Measurements from ENCODE around the gene CRHR1. TPM values are rescaled to one million over a fixed set of nuclear protein-coding genes. Genes with fewer than 3 reads are reported as not detected.

CRHR1 gene
- total and polyA plus RNA-seq, 2 donors = 0.05 to 0.32 TPM

GRCh38 chr17:45745601-45746494 is 38.3 kb upstream of the CRHR1 start:
- no peak for DNase-seq (ENCODE audit: low read depth in 6 of 9, low spot score in 9 of 9)
- H3K9me3 ChIP-seq (ENCODE audit: control insufficient read depth in 2 of 2, insufficient read depth in 1 of 2, low read length in 1 of 2) = no peaks in the 10 kb centered on the region
- no peak overlapping the region for H3K27ac ChIP-seq (ENCODE audit: low read depth in 1 of 2, low read length in 1 of 2)
- H3K4me1 ChIP-seq (ENCODE audit: control insufficient read depth in 2 of 2, insufficient read depth in 2 of 2, low read length in 2 of 2) = no peaks in the 10 kb centered on the region
- no peak overlapping the region for H3K4me3 ChIP-seq (ENCODE audit: low read length in 2 of 2)
- no peaks in the 10 kb centered on the region for H3K36me3 ChIP-seq (ENCODE audit: control insufficient read depth in 2 of 2, insufficient read depth in 2 of 2, low read length in 1 of 2)
- peaks cover 0 to 14% of the 10 kb centered on the region in 2 donors for H3K27me3 ChIP-seq (ENCODE audit: control insufficient read depth in 2 of 2, insufficient read depth in 1 of 2, low read length in 1 of 2)
- 69% methylated on average over 11 of the region's 11 CpGs for WGBS

GRCh38 chr17:45747911-45748310 is 36.2 kb upstream of the CRHR1 start:
- Histone ChIP-seq H3K36me3 (ENCODE audit: control insufficient read depth in 2 of 2, insufficient read depth in 2 of 2, low read length in 1 of 2) (no peaks in the 10 kb centered on the region), H3K27ac (ENCODE audit: low read depth in 1 of 2, low read length in 1 of 2) (no peak overlapping the region), H3K4me3 (ENCODE audit: low read length in 2 of 2) (no peak overlapping the region), H3K27me3 (ENCODE audit: control insufficient read depth in 2 of 2, insufficient read depth in 1 of 2, low read length in 1 of 2) (peaks cover 0 to 15% of the 10 kb centered on the region in 2 donors), H3K9me3 (ENCODE audit: control insufficient read depth in 2 of 2, insufficient read depth in 1 of 2, low read length in 1 of 2) (no peaks in the 10 kb centered on the region), H3K4me1 (ENCODE audit: control insufficient read depth in 2 of 2, insufficient read depth in 2 of 2, low read length in 2 of 2) (no peaks in the 10 kb centered on the region)
- WGBS = 79% methylated on average over 6 of the region's 6 CpGs
- peak in 1 of 9 donors; percentile 2 for DNase-seq (ENCODE audit: low read depth in 6 of 9, low spot score in 9 of 9)

- H3K9me3 ChIP-seq (ENCODE audit: control insufficient read depth in 2 of 2, insufficient read depth in 1 of 2, low read length in 1 of 2) = no peaks in the 10 kb centered on the region
- no peaks in the 10 kb centered on the region for H3K36me3 ChIP-seq (ENCODE audit: control insufficient read depth in 2 of 2, insufficient read depth in 2 of 2, low read length in 1 of 2)
- WGBS = 81% methylated on average over 11 of the region's 11 CpGs
- no peak overlapping the region for H3K27ac ChIP-seq (ENCODE audit: low read depth in 1 of 2, low read length in 1 of 2)
- no peaks in the 10 kb centered on the region for H3K4me1 ChIP-seq (ENCODE audit: control insufficient read depth in 2 of 2, insufficient read depth in 2 of 2, low read length in 2 of 2)
- H3K27me3 ChIP-seq (ENCODE audit: control insufficient read depth in 2 of 2, insufficient read depth in 1 of 2, low read length in 1 of 2) = peaks cover 0 to 14% of the 10 kb centered on the region in 2 donors
- no peak overlapping the region for H3K4me3 ChIP-seq (ENCODE audit: low read length in 2 of 2)
- DNase-seq (ENCODE audit: low read depth in 6 of 9, low spot score in 9 of 9) = no peak
Measured at GRCh38 chr17:45748731-45749310, 35.3 kb upstream of the CRHR1 start.

- no peak overlapping the region for H3K4me3 ChIP-seq (ENCODE audit: low read length in 2 of 2)
- H3K27me3 ChIP-seq (ENCODE audit: control insufficient read depth in 2 of 2, insufficient read depth in 1 of 2, low read length in 1 of 2) = peaks cover 0 to 15% of the 10 kb centered on the region in 2 donors
- DNase-seq (ENCODE audit: low read depth in 6 of 9, low spot score in 9 of 9) = no peak
- no peaks in the 10 kb centered on the region for H3K36me3 ChIP-seq (ENCODE audit: control insufficient read depth in 2 of 2, insufficient read depth in 2 of 2, low read length in 1 of 2)
- 99% methylated on average over 4 of the region's 4 CpGs for WGBS
- H3K4me1 ChIP-seq (ENCODE audit: control insufficient read depth in 2 of 2, insufficient read depth in 2 of 2, low read length in 2 of 2) = no peaks in the 10 kb centered on the region
- no peaks in the 10 kb centered on the region for H3K9me3 ChIP-seq (ENCODE audit: control insufficient read depth in 2 of 2, insufficient read depth in 1 of 2, low read length in 1 of 2)
- no peak overlapping the region for H3K27ac ChIP-seq (ENCODE audit: low read depth in 1 of 2, low read length in 1 of 2)
Measured at GRCh38 chr17:45749831-45750335, 34.2 kb upstream of the CRHR1 start.

- WGBS = 92% methylated on average over 15 of the region's 15 CpGs
- no peak overlapping the region for H3K4me3 ChIP-seq (ENCODE audit: low read length in 2 of 2)
- H3K9me3 ChIP-seq (ENCODE audit: control insufficient read depth in 2 of 2, insufficient read depth in 1 of 2, low read length in 1 of 2) = no peaks in the 10 kb centered on the region
- no peak overlapping the region for H3K27ac ChIP-seq (ENCODE audit: low read depth in 1 of 2, low read length in 1 of 2)
- H3K4me1 ChIP-seq (ENCODE audit: control insufficient read depth in 2 of 2, insufficient read depth in 2 of 2, low read length in 2 of 2) = no peaks in the 10 kb centered on the region
- peaks cover 0 to 20% of the 10 kb centered on the region in 2 donors for H3K27me3 ChIP-seq (ENCODE audit: control insufficient read depth in 2 of 2, insufficient read depth in 1 of 2, low read length in 1 of 2)
- DNase-seq (ENCODE audit: low read depth in 6 of 9, low spot score in 9 of 9) = no peak
- H3K36me3 ChIP-seq (ENCODE audit: control insufficient read depth in 2 of 2, insufficient read depth in 2 of 2, low read length in 1 of 2) = no peaks in the 10 kb centered on the region
Measured at GRCh38 chr17:45750779-45751440, 33.2 kb upstream of the CRHR1 start.

GRCh38 chr17:45751466-45751865 is 32.7 kb upstream of the CRHR1 start:
- DNase-seq (ENCODE audit: low read depth in 6 of 9, low spot score in 9 of 9) = no peak
- WGBS = 91% methylated on average over 10 of the region's 10 CpGs
- no peaks in the 10 kb centered on the region for H3K9me3 ChIP-seq (ENCODE audit: control insufficient read depth in 2 of 2, insufficient read depth in 1 of 2, low read length in 1 of 2)

GRCh38 chr17:45752246-45752645 is 31.9 kb upstream of the CRHR1 start:
- Histone ChIP-seq H3K36me3 (ENCODE audit: control insufficient read depth in 2 of 2, insufficient read depth in 2 of 2, low read length in 1 of 2) (no peaks in the 10 kb centered on the region), H3K27me3 (ENCODE audit: control insufficient read depth in 2 of 2, insufficient read depth in 1 of 2, low read length in 1 of 2) (peaks cover 0 to 24% of the 10 kb centered on the region in 2 donors)

More at GRCh38 chr17:45751466-45751865, 32.7 kb upstream of the CRHR1 start:
- Histone ChIP-seq H3K36me3 (ENCODE audit: control insufficient read depth in 2 of 2, insufficient read depth in 2 of 2, low read length in 1 of 2) (no peaks in the 10 kb centered on the region), H3K4me3 (ENCODE audit: low read length in 2 of 2) (no peak overlapping the region), H3K27ac (ENCODE audit: low read depth in 1 of 2, low read length in 1 of 2) (no peak overlapping the region), H3K27me3 (ENCODE audit: control insufficient read depth in 2 of 2, insufficient read depth in 1 of 2, low read length in 1 of 2) (peaks cover 0 to 19% of the 10 kb centered on the region in 2 donors), H3K4me1 (ENCODE audit: control insufficient read depth in 2 of 2, insufficient read depth in 2 of 2, low read length in 2 of 2) (no peaks in the 10 kb centered on the region)

GRCh38 chr17:45753645-45754225 is 30.4 kb upstream of the CRHR1 start:
- H3K36me3 ChIP-seq (ENCODE audit: control insufficient read depth in 2 of 2, insufficient read depth in 2 of 2, low read length in 1 of 2) = no peaks in the 10 kb centered on the region
- no peak for DNase-seq (ENCODE audit: low read depth in 6 of 9, low spot score in 9 of 9)
- peaks cover 0 to 25% of the 10 kb centered on the region in 2 donors for H3K27me3 ChIP-seq (ENCODE audit: control insufficient read depth in 2 of 2, insufficient read depth in 1 of 2, low read length in 1 of 2)
- H3K27ac ChIP-seq (ENCODE audit: low read depth in 1 of 2, low read length in 1 of 2) = no peak overlapping the region
- 74% methylated on average over 7 of the region's 7 CpGs for WGBS
- H3K4me3 ChIP-seq (ENCODE audit: low read length in 2 of 2) = no peak overlapping the region
- no peaks in the 10 kb centered on the region for H3K4me1 ChIP-seq (ENCODE audit: control insufficient read depth in 2 of 2, insufficient read depth in 2 of 2, low read length in 2 of 2)
- no peaks in the 10 kb centered on the region for H3K9me3 ChIP-seq (ENCODE audit: control insufficient read depth in 2 of 2, insufficient read depth in 1 of 2, low read length in 1 of 2)

More at GRCh38 chr17:45752246-45752645, 31.9 kb upstream of the CRHR1 start:
- Histone ChIP-seq H3K4me3 (ENCODE audit: low read length in 2 of 2) (no peak overlapping the region), H3K27ac (ENCODE audit: low read depth in 1 of 2, low read length in 1 of 2) (no peak overlapping the region), H3K9me3 (ENCODE audit: control insufficient read depth in 2 of 2, insufficient read depth in 1 of 2, low read length in 1 of 2) (no peaks in the 10 kb centered on the region), H3K4me1 (ENCODE audit: control insufficient read depth in 2 of 2, insufficient read depth in 2 of 2, low read length in 2 of 2) (no peaks in the 10 kb centered on the region)
- WGBS = 90% methylated on average over 9 of the region's 9 CpGs
- no peak for DNase-seq (ENCODE audit: low read depth in 6 of 9, low spot score in 9 of 9)

Data from thymus (tissue), 11 donors.